ENCODE measurements around the gene THAP11. TPM values are rescaled to one million over a fixed set of nuclear protein-coding genes. Genes with fewer than 3 reads are reported as not detected.

THAP11 gene
- total RNA-seq, 1 experiment from 2014 or later, result 46.5 TPM

GRCh38 chr16:67833415-67834241, 8.5 kb upstream of the THAP11 start:
- POLR2A ChIA-PET, result interaction anchor here (1.1 to 2.6 kb wide), 3 partner anchors 12 to 17 kb away, joined by 3 to 9 read pairs (median 5); partner anchors contain the start of gene NUTF2
- CTCF ChIA-PET, result interaction anchor here (0.5 to 4.1 kb wide), 14 partner anchors 8 to 431 kb away, joined by 3 to 62 read pairs (median 4); partner anchors contain the start of genes NRN1L and SLC7A6

More at GRCh38 chr16:67833415-67834241, 8.5 kb upstream of the THAP11 start:
- peak; percentile 69 for TF ChIP-seq SP1 (CRISPR knock-in tag; conservative IDR thresholded peaks at IDR 0.05)
- TF ChIP-seq ELF4 (CRISPR knock-in tag; IDR thresholded peaks at IDR 0.05; ENCODE audit: low read depth), result no peak
- 0 out of 2 replicates have a peak, but pooled peaks have one; percentile 39 for TF ChIP-seq IRF1 (CRISPR knock-in tag; IDR thresholded peaks at IDR 0.05)
- no peak for TF ChIP-seq TEAD1 (CRISPR knock-in tag; IDR thresholded peaks at IDR 0.05)
- TF ChIP-seq MAX (CRISPR knock-in tag; IDR thresholded peaks at IDR 0.05), result peak; percentile 81
- TF ChIP-seq CDX4 (CRISPR knock-in tag; IDR thresholded peaks at IDR 0.05; ENCODE audit: borderline replicate concordance), result no peak
- TF ChIP-seq USF1 (CRISPR knock-in tag; IDR thresholded peaks at IDR 0.05), result peak; percentile 60; the same call in 1 of the 2 replicates
- no peak for TF ChIP-seq NR1H2 (CRISPR knock-in tag; IDR thresholded peaks at IDR 0.05)
- no peak for TF ChIP-seq JUN (CRISPR knock-in tag; IDR thresholded peaks at IDR 0.05)
- TF ChIP-seq ZNF416 (CRISPR knock-in tag; IDR thresholded peaks at IDR 0.05), result no peak
- TF ChIP-seq FOXP4 (CRISPR knock-in tag; IDR thresholded peaks at IDR 0.05), result peak; percentile 63; the same call in 1 of the 2 replicates
- no peak for TF ChIP-seq RORB (CRISPR knock-in tag; IDR thresholded peaks at IDR 0.05)
- TF ChIP-seq GABPB1 (CRISPR knock-in tag; IDR thresholded peaks at IDR 0.05), result peak; percentile 75
- TF ChIP-seq NR3C1 (CRISPR knock-in tag; conservative IDR thresholded peaks at IDR 0.05; ENCODE audit: low read depth), result no peak
- no peak for TF ChIP-seq ZNF423 (CRISPR knock-in tag; IDR thresholded peaks at IDR 0.05)
- TF ChIP-seq NFE2L1 (CRISPR knock-in tag; IDR thresholded peaks at IDR 0.05), result no peak
- no peak for TF ChIP-seq TCF7 (CRISPR knock-in tag; IDR thresholded peaks at IDR 0.05; ENCODE audit: low read depth)
- TF ChIP-seq ARID4B (CRISPR knock-in tag; IDR thresholded peaks at IDR 0.05; ENCODE audit: borderline replicate concordance), result peak; percentile 90; the same call in 1 of the 2 replicates
- peak; percentile 86; the same call in 1 of the 2 replicates for TF ChIP-seq ETV6 (CRISPR knock-in tag; IDR thresholded peaks at IDR 0.05)
- TF ChIP-seq E2F5 (CRISPR knock-in tag; IDR thresholded peaks at IDR 0.05), result peak; percentile 92
- TF ChIP-seq KAT7 (CRISPR knock-in tag; IDR thresholded peaks at IDR 0.05; ENCODE audit: borderline replicate concordance), result 0 out of 2 replicates have a peak, but pooled peaks have one; percentile 60
- H3K4me3 Mint-ChIP-seq, result peak overlapping the region; percentile 80
- H3K9me3 Mint-ChIP-seq, result no peaks in the 10 kb centered on the region
- peaks cover 15% of the 10 kb centered on the region for H3K36me3 Mint-ChIP-seq
- H3K27me3 Mint-ChIP-seq (ENCODE audit: low read depth), result no peaks in the 10 kb centered on the region; the same call in 1 of the 2 replicates
- no peak overlapping the region for H3K27ac Mint-ChIP-seq
- peak; percentile 99 for ATAC-seq
- peak; percentile 96 for DNase-seq (ENCODE audit: low spot score)
- peaks cover 9% of the 10 kb centered on the region for H3K4me1 Mint-ChIP-seq
